Stomach (tissue), 9 donors: ENCODE results near the gene MALRD1. TPM values are rescaled to one million over a fixed set of nuclear protein-coding genes. Genes with fewer than 3 reads are reported as not detected.
"Not testable (repeated sequence)": the region's sequence is repeated elsewhere in the genome, so short reads cannot be mapped to it uniquely, and the experiment has no call there.

ENCODE experiments used
- DNase-seq, 2 donors: peaks; one replicate each; pipeline versions ENCODE4 v3.0.0 to v3.0.0-alpha.2; 2013 to 2019
- H3K27ac ChIP-seq, 5 donors: fragments of 200-600 bp in 4 of 5; sonication (generic) in 4 of 5; one replicate each; pipeline ENCODE4 v1.5.1; 2013 to 2019; ENCODE audit warnings: mild to moderate bottlenecking in 1 of 5, moderate library complexity in 1 of 5
- H3K27me3 ChIP-seq, 3 donors: fragments of 200-600 bp; sonication (generic); one replicate each; pipeline ENCODE4 v1.5.1; 2017 to 2019; ENCODE audit warnings: mixed run types in 1 of 3
- H3K36me3 ChIP-seq, 4 donors: fragments of 200-600 bp; sonication (generic); 1 replicate in 3 of 4; 2 replicates in 1 of 4; pipeline ENCODE4 v1.5.1; 2016 to 2019
- H3K4me1 ChIP-seq, 4 donors: fragments of 200-600 bp; sonication (generic); one replicate each; pipeline ENCODE4 v1.5.1; 2016 to 2019
- H3K4me3 ChIP-seq, 4 donors: fragments of 200-600 bp; sonication (generic) in 3 of 4; one replicate each; pipeline ENCODE4 v1.5.1; 2016 to 2019; ENCODE audit warnings: mild to moderate bottlenecking in 1 of 4
- H3K9me3 ChIP-seq, 4 donors: fragments of 200-600 bp; sonication (generic); one replicate each; pipeline ENCODE4 v1.5.1; 2016 to 2019
- EP300 ChIP-seq: sonication (generic); formaldehyde crosslinking; IDR thresholded peaks from one replicate; pipeline ENCODE4 v1.6.1; 2017; ENCODE audit warnings: antibody characterized with exemption
- POLR2A ChIP-seq, 4 donors: fragments of 450-650 bp; IDR thresholded peaks; one replicate each; pipeline ENCODE4 v1.6.1; 2016; ENCODE audit warnings: antibody characterized with exemption in 4 of 4, control low read depth in 2 of 4, mild to moderate bottlenecking in 1 of 4, moderate library complexity in 1 of 4
- POLR2AphosphoS5 ChIP-seq, 3 donors: sonication (generic); formaldehyde crosslinking; IDR thresholded peaks; one replicate each; pipeline ENCODE4 v1.6.1; 2016; ENCODE audit warnings: antibody characterized with exemption in 3 of 3
- WGBS, 5 donors: extraction: QIAGEN DNeasy Blood & Tissue Kit in 3 of 5; methylation state at CpG; one replicate each; pipeline versions ENCODE4 v1.1.5 to v1.1.7; 2013 to 2018; 5-methylcytosine and 5-hydroxymethylcytosine counted together
- intact Hi-C: fragments of 100-400 bp; cut with DNase I; formaldehyde crosslinking; loops from one replicate; pipeline ENCODE4 v1.15.1; 2023; ENCODE audit warnings: low total_unique reads
- polyA plus RNA-seq, 3 donors: library from polyadenylated mRNA; stranded (reverse); fragments of 200-250 nt; gene quantifications; one replicate each; pipeline ENCODE4 v1.2.3, GENCODE V29; 2013
- total RNA-seq, 5 donors: library from RNA; depleted of rRNA; stranded (reverse); fragments of >200 nt; gene quantifications; one replicate each; pipeline versions ENCODE4 v1.1.0 to v1.2.3, GENCODE V29; 2014 to 2016
- TF ChIP-seq, protein P1 (sequence below), 7 experiments: fragments of 450-650 bp in 4 of 7; fragments of 200-600 bp in 3 of 7; sonication (generic) in 3 of 7; IDR thresholded peaks; one replicate each; pipeline ENCODE4 v1.5.1; 2016 to 2019; ENCODE audit warnings: antibody characterized with exemption in 7 of 7, control low read depth in 2 of 7, mild to moderate bottlenecking in 1 of 7
- donor health status: healthy with polysubstance abuse.
- donor health status: Bipolar disorder and iron deficiency.
- donor health status: healthy.

MALRD1 gene
- total and polyA plus RNA-seq, 8 donors = 0.10 to 9.7 (median 0.94) TPM; not detected in 2

DNA sequence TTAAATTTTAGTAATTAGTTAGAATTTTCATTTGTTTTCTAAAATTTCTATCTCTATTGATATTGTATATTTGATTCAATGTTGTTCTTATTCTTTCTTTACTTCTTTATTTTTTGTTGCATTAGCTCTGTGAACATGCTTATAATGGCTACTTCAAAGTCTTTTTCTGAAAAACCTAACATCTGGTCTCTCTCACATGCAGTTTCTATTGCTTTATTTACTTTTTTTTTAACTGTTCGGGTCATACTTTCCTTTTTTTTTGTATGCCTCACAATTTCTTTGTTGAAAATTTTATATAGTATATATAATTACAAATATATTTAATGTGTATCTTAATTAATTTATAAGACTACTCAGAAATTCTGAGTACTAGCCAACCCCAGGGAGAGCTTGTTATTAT is 715.5 kb downstream of the MALRD1 start:
- WGBS, 5 donors = 61 to 80% (median 72%) methylated on average over 1 of the region's 1 CpG
- no peaks in the 10 kb centered on the region for H3K9me3 ChIP-seq
- H3K4me3 ChIP-seq = no peak overlapping the region
- TF ChIP-seq, protein P1, sequence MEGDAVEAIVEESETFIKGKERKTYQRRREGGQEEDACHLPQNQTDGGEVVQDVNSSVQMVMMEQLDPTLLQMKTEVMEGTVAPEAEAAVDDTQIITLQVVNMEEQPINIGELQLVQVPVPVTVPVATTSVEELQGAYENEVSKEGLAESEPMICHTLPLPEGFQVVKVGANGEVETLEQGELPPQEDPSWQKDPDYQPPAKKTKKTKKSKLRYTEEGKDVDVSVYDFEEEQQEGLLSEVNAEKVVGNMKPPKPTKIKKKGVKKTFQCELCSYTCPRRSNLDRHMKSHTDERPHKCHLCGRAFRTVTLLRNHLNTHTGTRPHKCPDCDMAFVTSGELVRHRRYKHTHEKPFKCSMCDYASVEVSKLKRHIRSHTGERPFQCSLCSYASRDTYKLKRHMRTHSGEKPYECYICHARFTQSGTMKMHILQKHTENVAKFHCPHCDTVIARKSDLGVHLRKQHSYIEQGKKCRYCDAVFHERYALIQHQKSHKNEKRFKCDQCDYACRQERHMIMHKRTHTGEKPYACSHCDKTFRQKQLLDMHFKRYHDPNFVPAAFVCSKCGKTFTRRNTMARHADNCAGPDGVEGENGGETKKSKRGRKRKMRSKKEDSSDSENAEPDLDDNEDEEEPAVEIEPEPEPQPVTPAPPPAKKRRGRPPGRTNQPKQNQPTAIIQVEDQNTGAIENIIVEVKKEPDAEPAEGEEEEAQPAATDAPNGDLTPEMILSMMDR (IDR thresholded peaks at IDR 0.05) = no peak
- TF ChIP-seq EP300 = no peak
- TF ChIP-seq POLR2A (IDR thresholded peaks at IDR 0.05) = no peak
- no peak for TF ChIP-seq POLR2AphosphoS5 (IDR thresholded peaks at IDR 0.05)
- no peaks in the 10 kb centered on the region for H3K4me1 ChIP-seq
- H3K27ac ChIP-seq = no peak overlapping the region
- intact Hi-C loops = no loop called here
- no peaks in the 10 kb centered on the region for H3K36me3 ChIP-seq
- no peaks in the 10 kb centered on the region for H3K27me3 ChIP-seq
- no peak for DNase-seq

DNA sequence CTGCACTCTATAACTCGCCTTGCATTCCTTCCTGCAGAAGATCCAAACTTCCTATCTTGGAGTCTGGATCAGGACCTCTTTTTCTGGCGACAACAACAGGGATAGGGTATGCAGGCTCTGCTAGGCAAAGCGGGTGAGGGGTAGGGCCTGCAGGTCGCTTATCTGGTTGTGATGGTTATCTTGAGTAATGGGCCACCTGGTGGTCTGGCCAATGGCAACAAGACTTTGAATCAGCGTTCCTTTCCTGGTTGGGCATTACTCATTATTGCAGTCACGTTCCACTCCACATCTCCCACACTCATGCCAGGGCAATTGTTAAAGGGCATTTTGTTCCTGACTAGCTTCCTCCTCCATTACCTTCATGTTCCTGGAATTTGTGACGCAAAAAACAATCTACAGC is 719.3 kb downstream of the MALRD1 start:
- WGBS, 5 donors = 33 to 49% (median 40%) methylated on average over 7 of the region's 7 CpGs
- intact Hi-C loops = no loop called here
- no peak for DNase-seq

GRCh38 chr10:19769826-19770225 is 721.2 kb downstream of the MALRD1 start:
- H3K4me1 ChIP-seq, H3K9me3 ChIP-seq, H3K27me3 ChIP-seq, intact Hi-C loops, H3K4me3 ChIP-seq, DNase-seq, H3K27ac ChIP-seq, H3K36me3 ChIP-seq: not testable (repeated sequence)
- 84 to 92% (median 89%) methylated on average over 3 of the region's 3 CpGs for WGBS, 5 donors

More for the DNA sequence above, 719.3 kb downstream of the MALRD1 start:
- Histone ChIP-seq H3K27ac (no peak overlapping the region), H3K9me3 (no peaks in the 10 kb centered on the region), H3K4me1 (no peaks in the 10 kb centered on the region), H3K27me3 (no peaks in the 10 kb centered on the region), H3K4me3 (no peak overlapping the region), H3K36me3 (no peaks in the 10 kb centered on the region)
- TF ChIP-seq EP300 (no peak), POLR2A (IDR thresholded peaks at IDR 0.05) (no peak), POLR2AphosphoS5 (IDR thresholded peaks at IDR 0.05) (no peak)
- TF ChIP-seq, protein P1 (IDR thresholded peaks at IDR 0.05) = no peak

DNA sequence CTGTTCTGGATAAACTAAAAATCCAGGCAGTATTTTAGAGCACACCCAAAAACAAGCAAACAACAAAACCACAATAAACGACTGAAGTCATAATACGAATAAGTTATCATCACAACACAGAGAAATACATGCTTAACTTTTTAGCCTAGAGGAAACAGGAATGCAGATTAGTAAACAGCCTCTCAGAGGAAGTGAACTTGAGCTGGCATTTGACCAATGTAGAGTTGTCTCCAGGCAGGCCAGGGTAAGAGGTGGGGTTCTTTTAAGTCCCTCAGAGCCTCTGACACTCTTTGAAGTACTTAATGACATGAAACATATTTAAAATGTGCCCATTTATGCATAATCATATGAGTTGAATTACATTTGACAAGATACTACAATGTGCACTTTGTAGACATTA is 724.4 kb downstream of the MALRD1 start:
- no peaks in the 10 kb centered on the region for H3K4me1 ChIP-seq
- TF ChIP-seq POLR2A (IDR thresholded peaks at IDR 0.05) (no peak), EP300 (no peak), POLR2AphosphoS5 (IDR thresholded peaks at IDR 0.05) (no peak)
- TF ChIP-seq, protein P1 (IDR thresholded peaks at IDR 0.05) = no peak
- no peak for DNase-seq
- H3K27me3 ChIP-seq = no peaks in the 10 kb centered on the region
- no peaks in the 10 kb centered on the region for H3K36me3 ChIP-seq
- peaks cover 0 to 7% (median 0%) of the 10 kb centered on the region in 4 donors for H3K9me3 ChIP-seq
- H3K27ac ChIP-seq = no peak overlapping the region
- no peak overlapping the region for H3K4me3 ChIP-seq
- 37 to 70% (median 66%) methylated on average over 2 of the region's 2 CpGs for WGBS, 5 donors
- intact Hi-C loops = no loop called here

DNA sequence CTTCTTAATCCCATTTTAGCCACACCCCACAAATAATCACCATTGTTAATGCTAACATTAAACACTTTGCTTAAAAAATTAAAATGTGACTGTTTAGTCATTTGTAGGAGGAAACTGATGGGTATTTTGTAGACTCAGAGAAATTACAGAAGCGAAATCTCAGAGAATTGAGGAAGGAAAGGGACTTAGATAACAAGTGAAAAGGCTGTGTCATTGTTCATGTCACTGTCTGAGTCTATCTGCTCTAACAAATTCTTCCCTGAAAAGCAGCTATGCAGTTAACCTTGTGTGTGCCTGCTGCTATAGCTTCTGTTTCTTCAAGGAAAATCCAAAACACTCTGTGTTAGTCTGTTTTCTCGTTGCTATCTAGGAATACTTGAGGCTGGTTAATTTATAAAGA is 726.7 kb downstream of the MALRD1 start:
- TF ChIP-seq POLR2AphosphoS5 (IDR thresholded peaks at IDR 0.05) = no peak
- TF ChIP-seq, protein P1 (IDR thresholded peaks at IDR 0.05) = no peak
- TF ChIP-seq POLR2A (IDR thresholded peaks at IDR 0.05) = no peak
- no peak for TF ChIP-seq EP300
- 44 to 62% (median 47%) methylated on average over 2 of the region's 2 CpGs for WGBS, 5 donors
- DNase-seq = peak in 1 of 2 donors; percentile 9
- Histone ChIP-seq H3K4me3 (no peak overlapping the region), H3K27ac (no peak overlapping the region), H3K4me1 (no peaks in the 10 kb centered on the region), H3K27me3 (no peaks in the 10 kb centered on the region), H3K36me3 (no peaks in the 10 kb centered on the region), H3K9me3 (peaks cover 0 to 7% (median 0%) of the 10 kb centered on the region in 4 donors)
- intact Hi-C loops = no loop called here
